RWPE1 (cell line): ENCODE data around the gene LRRTM4.
A peak's percentile ranks its signal among the peaks of the same experiment; 100 is the strongest.

Experiments used
- CTCF ChIA-PET: fragments of 350-600 bp; sonication (Branson Sonifier 250); formaldehyde crosslinking; extraction: SDS; loops from one replicate; lab custom pipeline; 2021; lab: Yijun Ruan, JAX
- POLR2A ChIA-PET: fragments of 400-600 bp; formaldehyde crosslinking; extraction: SDS; loops from one replicate; lab custom pipeline; 2020; ENCODE audit warnings: antibody characterized with exemption; ENCODE audit not compliant: low non-redundant PET; lab: Yijun Ruan, JAX
- DNase-seq: peaks from one replicate; pipeline ENCODE4 v3.0.0; 2012; ENCODE audit warnings: low spot score
- H3K27ac ChIP-seq: fragments of 450-650 bp; 2 replicates; pipeline ENCODE4 v1.5.1; 2017
- TF ChIP-seq, protein P1 (sequence below): fragments of 450-650 bp; conservative IDR thresholded peaks from 2 replicates; pipeline ENCODE4 v1.5.1; 2017; ENCODE audit warnings: low read depth, mild to moderate bottlenecking

LRRTM4 gene

DNA sequence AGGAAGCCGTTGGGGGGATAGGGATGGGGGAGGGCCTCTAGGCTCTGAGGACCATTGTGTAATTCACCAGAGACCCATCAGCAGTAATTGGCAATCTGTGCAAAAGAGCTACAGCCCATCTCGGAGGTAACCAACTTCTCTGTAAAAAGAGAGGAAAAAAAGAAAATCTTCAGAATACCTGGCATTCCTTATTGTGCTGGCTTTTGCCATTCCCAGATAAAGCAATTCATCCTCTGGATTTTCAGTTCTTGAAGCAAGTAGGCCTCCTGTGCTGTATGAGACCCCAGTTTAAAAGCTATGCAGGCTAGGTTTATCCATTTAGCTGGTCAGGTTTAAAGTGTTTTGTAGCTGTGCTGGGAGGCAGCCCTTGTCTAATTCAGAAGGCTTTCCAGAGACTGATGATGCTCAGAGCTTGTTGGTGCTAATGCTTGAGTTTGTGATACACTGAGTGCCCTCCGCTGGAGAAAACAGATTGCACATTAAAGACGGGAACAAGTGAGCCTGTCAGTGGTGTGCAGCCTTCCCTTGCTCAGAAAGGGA, at the start of gene LRRTM4:
Gene LRRTM4 (minus strand): TSS at position 446 of the 540 bp plus-strand sequence.
- DNase-seq = no peak
- TF ChIP-seq, protein P1, sequence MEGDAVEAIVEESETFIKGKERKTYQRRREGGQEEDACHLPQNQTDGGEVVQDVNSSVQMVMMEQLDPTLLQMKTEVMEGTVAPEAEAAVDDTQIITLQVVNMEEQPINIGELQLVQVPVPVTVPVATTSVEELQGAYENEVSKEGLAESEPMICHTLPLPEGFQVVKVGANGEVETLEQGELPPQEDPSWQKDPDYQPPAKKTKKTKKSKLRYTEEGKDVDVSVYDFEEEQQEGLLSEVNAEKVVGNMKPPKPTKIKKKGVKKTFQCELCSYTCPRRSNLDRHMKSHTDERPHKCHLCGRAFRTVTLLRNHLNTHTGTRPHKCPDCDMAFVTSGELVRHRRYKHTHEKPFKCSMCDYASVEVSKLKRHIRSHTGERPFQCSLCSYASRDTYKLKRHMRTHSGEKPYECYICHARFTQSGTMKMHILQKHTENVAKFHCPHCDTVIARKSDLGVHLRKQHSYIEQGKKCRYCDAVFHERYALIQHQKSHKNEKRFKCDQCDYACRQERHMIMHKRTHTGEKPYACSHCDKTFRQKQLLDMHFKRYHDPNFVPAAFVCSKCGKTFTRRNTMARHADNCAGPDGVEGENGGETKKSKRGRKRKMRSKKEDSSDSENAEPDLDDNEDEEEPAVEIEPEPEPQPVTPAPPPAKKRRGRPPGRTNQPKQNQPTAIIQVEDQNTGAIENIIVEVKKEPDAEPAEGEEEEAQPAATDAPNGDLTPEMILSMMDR = no peak
- ChIA-PET POLR2A (no interaction called here), CTCF (interaction anchor here (0.6 kb wide), 1 partner anchor 939 kb away, joined by 3 read pairs; no protein-coding TSS in a partner anchor)
- H3K27ac ChIP-seq = no peak within 1 kb of the TSS

DNA sequence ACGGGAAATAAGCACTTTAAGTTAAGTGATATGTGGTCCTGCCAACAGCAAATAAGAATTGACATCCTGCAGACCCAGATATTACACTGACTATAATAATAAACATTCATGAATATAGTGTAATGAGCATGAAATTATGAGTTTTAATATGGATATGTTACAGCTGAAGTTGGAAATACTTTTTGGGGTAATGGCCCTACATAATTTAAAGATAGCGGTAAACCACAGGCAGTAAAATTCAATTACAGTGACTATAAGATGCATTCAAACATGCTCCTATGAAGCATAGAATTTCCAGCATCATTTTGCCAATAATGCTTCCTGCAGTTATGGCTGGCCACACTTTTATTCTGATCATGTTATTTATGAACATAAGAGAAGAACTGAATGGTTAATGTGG, 49.4 kb upstream of the LRRTM4 start:
- H3K27ac ChIP-seq = no peak overlapping the region
- DNase-seq = no peak
- TF ChIP-seq, protein P1 = no peak
- CTCF ChIA-PET = no interaction called here
- POLR2A ChIA-PET = no interaction called here

DNA sequence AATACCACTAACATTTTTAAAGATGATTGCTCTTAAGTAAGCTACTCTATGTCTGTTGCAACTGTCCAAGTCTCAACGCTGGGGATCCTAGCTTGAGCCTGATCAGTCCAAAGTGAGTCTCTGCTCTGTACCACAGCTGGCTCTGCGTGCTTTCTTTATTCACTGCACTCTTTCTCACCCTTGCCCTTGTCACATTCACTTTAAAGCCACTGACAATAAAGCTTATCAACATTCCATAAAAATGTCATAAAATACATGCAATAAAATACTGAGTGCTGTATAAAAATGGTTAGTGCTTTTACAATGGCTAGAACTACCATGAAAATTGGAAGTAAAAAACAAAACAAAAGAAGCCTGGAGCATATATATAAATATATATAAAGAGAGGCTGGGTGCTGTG, 45.5 kb upstream of the LRRTM4 start:
- POLR2A ChIA-PET = no interaction called here
- CTCF ChIA-PET = interaction anchor here (0.7 kb wide), 1 partner anchor 796 kb away, joined by 4 read pairs; no protein-coding TSS in a partner anchor
- H3K27ac ChIP-seq = no peak overlapping the region
- no peak for DNase-seq
- TF ChIP-seq, protein P1 = no peak

DNA sequence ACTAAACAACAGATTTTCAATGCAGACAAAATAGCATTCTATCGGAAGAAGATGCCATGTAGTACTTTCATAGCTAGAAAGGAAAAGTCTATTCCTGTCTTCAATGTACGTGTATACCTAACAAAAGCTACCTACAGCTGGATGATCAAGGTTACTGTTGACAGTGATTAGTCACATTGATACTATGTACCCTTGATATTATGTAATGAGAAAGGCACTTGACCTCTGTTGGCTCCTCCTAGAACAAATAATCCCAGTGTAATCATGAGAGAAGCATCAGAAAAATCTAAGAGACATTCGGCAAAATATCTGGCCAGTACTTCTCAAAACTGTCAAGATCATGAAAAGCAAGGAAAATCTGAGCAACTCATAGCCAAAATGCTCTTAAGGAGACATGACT, 44.4 kb upstream of the LRRTM4 start:
- ChIA-PET CTCF (no interaction called here), POLR2A (no interaction called here)
- DNase-seq = peak; percentile 3
- TF ChIP-seq, protein P1 = no peak
- no peak overlapping the region for H3K27ac ChIP-seq

DNA sequence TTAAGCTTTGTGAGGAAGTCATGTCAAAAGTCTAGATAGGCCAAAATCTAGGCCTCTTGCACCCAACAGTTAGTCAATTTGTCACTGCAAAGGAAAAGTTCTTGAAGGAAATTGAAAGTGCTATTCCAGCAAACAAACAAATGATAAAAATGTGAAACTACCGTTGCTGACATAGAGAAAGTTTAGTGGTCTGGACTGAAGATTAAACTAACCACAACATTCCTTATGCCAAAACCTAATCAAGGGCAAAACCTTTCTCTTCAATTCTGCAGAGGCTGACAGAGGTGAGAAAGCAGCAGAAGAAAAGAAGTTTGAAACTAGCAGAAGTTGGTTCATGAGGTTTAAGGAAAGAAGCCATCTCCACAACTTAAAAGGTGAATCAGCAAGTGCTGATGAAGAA, 44.0 kb upstream of the LRRTM4 start:
- ChIA-PET CTCF (no interaction called here), POLR2A (no interaction called here)
- TF ChIP-seq, protein P1 = no peak
- H3K27ac ChIP-seq = no peak overlapping the region
- no peak for DNase-seq

DNA sequence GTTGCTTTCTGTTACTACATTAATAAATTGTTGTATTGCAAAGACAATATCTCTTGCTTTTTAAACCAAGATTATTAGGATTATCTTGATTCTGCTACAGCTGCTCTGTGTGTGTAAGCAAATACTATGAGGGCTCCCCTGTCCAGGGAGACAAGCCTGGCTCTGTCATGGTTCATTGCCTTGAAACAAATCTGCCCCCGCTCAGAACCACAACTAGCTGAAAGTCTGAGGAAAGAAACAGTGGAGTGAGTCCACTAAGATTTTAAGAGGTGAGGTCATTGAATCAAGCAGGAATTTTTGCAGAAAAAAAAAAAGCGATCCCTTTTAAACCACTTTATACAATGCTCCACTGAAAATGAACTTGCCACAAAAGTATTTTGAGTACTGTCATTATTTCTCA, 30.8 kb upstream of the LRRTM4 start:
- no peak for DNase-seq
- ChIA-PET CTCF (no interaction called here), POLR2A (no interaction called here)
- TF ChIP-seq, protein P1 = no peak
- no peak overlapping the region for H3K27ac ChIP-seq

DNA sequence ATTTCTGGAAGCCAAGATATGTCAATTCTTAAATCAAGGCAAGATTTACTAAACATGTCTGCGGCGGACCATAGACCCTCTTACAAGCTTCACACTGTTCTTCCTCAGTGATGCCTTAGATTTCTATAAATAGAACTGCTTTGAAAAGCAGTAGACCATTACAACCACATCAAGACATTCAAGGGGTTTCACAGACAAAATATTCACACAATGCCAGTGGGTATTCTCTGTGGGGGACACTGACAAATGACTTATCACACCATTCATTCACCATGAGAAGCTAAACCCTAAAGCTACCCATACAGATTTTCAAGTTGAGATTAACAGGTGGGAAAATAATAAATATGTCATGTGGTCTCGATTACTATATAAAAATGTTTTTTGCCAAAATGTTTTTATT, 15.9 kb upstream of the LRRTM4 start:
- POLR2A ChIA-PET = no interaction called here
- no peak overlapping the region for H3K27ac ChIP-seq
- no peak for DNase-seq
- CTCF ChIA-PET = interaction anchor here (0.6 kb wide), 1 partner anchor 1309 kb away, joined by 3 read pairs; no protein-coding TSS in a partner anchor
- TF ChIP-seq, protein P1 = no peak
